Measurements from ENCODE around the gene ITGA8. TPM values are rescaled to one million over a fixed set of nuclear protein-coding genes. Genes with fewer than 3 reads are reported as not detected.

The ITGA8 gene
- total and polyA plus RNA-seq, 8 donors = 1.7 to 55.8 (median 22.0) TPM

DNA sequence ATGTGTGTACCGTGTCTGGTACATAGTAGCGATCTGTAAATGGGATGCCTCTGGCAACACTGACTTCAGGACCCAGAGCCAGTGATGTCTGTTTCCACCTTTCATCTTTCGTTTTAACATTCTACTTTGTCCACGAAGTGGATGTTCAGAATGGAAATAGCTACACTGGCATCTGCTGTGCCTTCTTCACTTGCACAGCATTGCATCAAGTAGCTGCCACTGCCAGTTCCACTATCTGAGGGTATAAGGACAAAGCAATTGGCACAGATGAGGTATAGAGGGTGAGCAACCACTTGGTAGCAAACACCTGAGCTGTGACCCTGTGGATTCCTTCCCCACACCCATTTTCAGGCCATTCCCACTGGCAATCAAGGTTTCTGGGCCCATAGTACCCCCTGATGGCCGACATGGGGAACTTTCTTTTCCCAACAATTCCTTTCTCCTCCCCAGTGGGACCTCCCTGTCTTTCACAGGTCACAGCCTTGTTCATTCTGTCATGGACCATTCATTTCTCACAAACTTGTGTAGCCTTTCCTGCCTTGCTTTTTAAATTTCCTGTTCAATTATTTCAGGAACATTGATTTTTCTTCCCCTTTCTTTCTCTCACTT is 4.0 kb downstream of the ITGA8 start:
- Histone ChIP-seq H3K36me3 (no peaks in the 10 kb centered on the region), H3K27ac (no peak overlapping the region), H3K9me3 (no peaks in the 10 kb centered on the region), H3K4me1 (peaks cover 4 to 19% (median 14%) of the 10 kb centered on the region in 4 donors), H3K4me3 (peak overlapping the region in 1 of 4 donors; percentile 69), H3K27me3 (peaks cover 4 to 35% (median 20%) of the 10 kb centered on the region in 3 donors)
- 46 to 58% (median 53%) methylated on average over 5 of the region's 5 CpGs for WGBS, 5 donors
- intact Hi-C loops (cut with DNase I; ENCODE audit: low total_unique reads) = no loop called here
- no peak for TF ChIP-seq EP300 (IDR thresholded peaks at IDR 0.05)
- no peak for TF ChIP-seq POLR2AphosphoS5 (IDR thresholded peaks at IDR 0.05)
- TF ChIP-seq, protein P1, sequence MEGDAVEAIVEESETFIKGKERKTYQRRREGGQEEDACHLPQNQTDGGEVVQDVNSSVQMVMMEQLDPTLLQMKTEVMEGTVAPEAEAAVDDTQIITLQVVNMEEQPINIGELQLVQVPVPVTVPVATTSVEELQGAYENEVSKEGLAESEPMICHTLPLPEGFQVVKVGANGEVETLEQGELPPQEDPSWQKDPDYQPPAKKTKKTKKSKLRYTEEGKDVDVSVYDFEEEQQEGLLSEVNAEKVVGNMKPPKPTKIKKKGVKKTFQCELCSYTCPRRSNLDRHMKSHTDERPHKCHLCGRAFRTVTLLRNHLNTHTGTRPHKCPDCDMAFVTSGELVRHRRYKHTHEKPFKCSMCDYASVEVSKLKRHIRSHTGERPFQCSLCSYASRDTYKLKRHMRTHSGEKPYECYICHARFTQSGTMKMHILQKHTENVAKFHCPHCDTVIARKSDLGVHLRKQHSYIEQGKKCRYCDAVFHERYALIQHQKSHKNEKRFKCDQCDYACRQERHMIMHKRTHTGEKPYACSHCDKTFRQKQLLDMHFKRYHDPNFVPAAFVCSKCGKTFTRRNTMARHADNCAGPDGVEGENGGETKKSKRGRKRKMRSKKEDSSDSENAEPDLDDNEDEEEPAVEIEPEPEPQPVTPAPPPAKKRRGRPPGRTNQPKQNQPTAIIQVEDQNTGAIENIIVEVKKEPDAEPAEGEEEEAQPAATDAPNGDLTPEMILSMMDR (IDR thresholded peaks at IDR 0.05) = peak in 3 of 7 experiments; percentile 9 to 37 (median 12)
- TF ChIP-seq POLR2A (IDR thresholded peaks at IDR 0.05) = no peak
- peak in 1 of 2 donors; percentile 22 for DNase-seq

DNA sequence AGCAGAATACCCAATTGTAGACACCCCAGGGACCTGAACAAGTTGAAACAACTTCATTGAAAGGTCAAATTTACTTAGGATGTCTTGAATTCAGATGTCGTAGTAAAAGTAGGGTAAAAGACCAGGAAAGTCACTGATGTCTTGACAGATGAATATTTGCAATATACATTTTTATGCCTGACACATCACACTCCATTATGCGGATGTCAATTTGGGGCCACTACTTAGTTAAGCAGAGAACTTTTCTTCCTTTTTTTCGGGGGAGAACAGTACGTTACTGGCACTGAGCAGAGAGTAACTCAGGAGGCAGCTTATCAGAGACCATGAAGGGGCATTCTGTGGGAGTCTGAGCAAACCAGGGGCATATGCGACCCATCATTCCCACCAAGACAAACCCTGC is 4.9 kb downstream of the ITGA8 start:
- peaks cover 2 to 18% (median 9%) of the 10 kb centered on the region in 4 donors for H3K4me1 ChIP-seq
- intact Hi-C loops (cut with DNase I; ENCODE audit: low total_unique reads) = no loop called here
- WGBS, 5 donors = 78 to 82% (median 80%) methylated on average over 5 of the region's 5 CpGs
- no peaks in the 10 kb centered on the region for H3K9me3 ChIP-seq
- H3K4me3 ChIP-seq = no peak overlapping the region
- H3K27ac ChIP-seq = no peak overlapping the region
- peaks cover 3 to 27% (median 17%) of the 10 kb centered on the region in 3 donors for H3K27me3 ChIP-seq
- DNase-seq = no peak
- H3K36me3 ChIP-seq = no peaks in the 10 kb centered on the region
- TF ChIP-seq, protein P1 (IDR thresholded peaks at IDR 0.05) = no peak
- TF ChIP-seq POLR2AphosphoS5 (IDR thresholded peaks at IDR 0.05) = no peak
- no peak for TF ChIP-seq EP300 (IDR thresholded peaks at IDR 0.05)
- TF ChIP-seq POLR2A (IDR thresholded peaks at IDR 0.05) = no peak

DNA sequence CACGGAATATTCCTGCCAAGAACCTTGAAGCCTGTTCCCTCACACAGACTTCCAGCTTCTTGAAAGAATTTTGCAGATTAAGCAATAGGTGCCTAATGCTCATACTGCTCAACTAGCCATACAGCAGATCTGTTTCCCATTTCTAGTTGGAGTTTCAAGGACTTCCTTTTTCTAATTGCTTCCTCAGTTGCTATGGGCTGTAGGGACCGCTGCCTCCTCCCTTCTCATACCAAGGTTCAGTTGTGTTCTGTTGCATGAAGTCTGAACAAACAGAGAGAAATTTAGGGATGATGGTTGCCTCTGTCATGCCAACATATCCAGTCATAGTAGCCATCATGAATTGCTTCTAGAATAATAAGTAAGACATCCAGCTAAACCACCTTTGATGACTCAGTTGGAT is 6.8 kb downstream of the ITGA8 start:
- no peak for TF ChIP-seq EP300 (IDR thresholded peaks at IDR 0.05)
- TF ChIP-seq, protein P1 (IDR thresholded peaks at IDR 0.05) = no peak
- TF ChIP-seq POLR2A (IDR thresholded peaks at IDR 0.05) = no peak
- no peak for TF ChIP-seq POLR2AphosphoS5 (IDR thresholded peaks at IDR 0.05)
- WGBS, 5 donors = 66 to 77% (median 69%) methylated on average over 2 of the region's 2 CpGs
- no peak overlapping the region for H3K4me3 ChIP-seq
- H3K27ac ChIP-seq = no peak overlapping the region
- no peaks in the 10 kb centered on the region for H3K9me3 ChIP-seq
- H3K4me1 ChIP-seq = peaks cover 0 to 5% (median 0%) of the 10 kb centered on the region in 4 donors
- no peaks in the 10 kb centered on the region for H3K36me3 ChIP-seq
- H3K27me3 ChIP-seq = peaks cover 0 to 9% (median 0%) of the 10 kb centered on the region in 3 donors
- intact Hi-C loops (cut with DNase I; ENCODE audit: low total_unique reads) = no loop called here
- DNase-seq = no peak

DNA sequence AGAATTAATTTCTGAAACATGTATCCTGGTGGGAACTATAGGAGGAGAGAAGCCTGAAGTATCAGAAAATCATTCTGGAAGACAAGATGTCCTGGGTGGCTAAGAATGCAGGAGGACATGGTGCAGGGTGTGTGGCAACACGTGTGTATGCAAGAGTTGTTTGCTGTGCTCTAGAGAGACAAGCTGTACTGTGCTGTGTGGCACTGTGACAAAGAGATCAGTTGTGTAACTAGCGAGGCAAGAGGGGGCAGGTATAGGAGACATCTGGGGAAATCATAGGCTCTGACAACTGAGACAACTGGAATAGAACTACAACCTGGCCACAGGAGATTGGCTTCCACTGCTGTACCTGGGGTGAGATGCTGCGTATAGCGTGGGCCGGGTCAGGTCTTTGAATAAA is 9.3 kb downstream of the ITGA8 start:
- H3K27me3 ChIP-seq = peaks cover 0 to 5% (median 0%) of the 10 kb centered on the region in 3 donors
- intact Hi-C loops (cut with DNase I; ENCODE audit: low total_unique reads) = no loop called here
- H3K27ac ChIP-seq = no peak overlapping the region
- H3K4me1 ChIP-seq = peaks cover 0 to 5% (median 0%) of the 10 kb centered on the region in 4 donors
- no peaks in the 10 kb centered on the region for H3K36me3 ChIP-seq
- TF ChIP-seq POLR2A (IDR thresholded peaks at IDR 0.05) (no peak), POLR2AphosphoS5 (IDR thresholded peaks at IDR 0.05) (no peak), EP300 (IDR thresholded peaks at IDR 0.05) (no peak)
- TF ChIP-seq, protein P1 (IDR thresholded peaks at IDR 0.05) = no peak
- WGBS, 5 donors = 70 to 78% (median 75%) methylated on average over 5 of the region's 5 CpGs
- H3K4me3 ChIP-seq = no peak overlapping the region
- no peak for DNase-seq
- no peaks in the 10 kb centered on the region for H3K9me3 ChIP-seq

All from stomach (tissue), 9 donors.